OCI-LY1 (cell line): ENCODE measurements around the gene FLACC1.
A peak's percentile ranks its signal among the peaks of the same experiment; 100 is the strongest.

Experiments
- H2AFZ ChIP-seq: fragments of 200-600 bp; sonication (generic), shearing (Covaris generic); 2 replicates; pipeline ENCODE4 v1.6.0; 2014; ENCODE audit warnings: antibody characterized with exemption, mild to moderate bottlenecking, low read length
- H3F3A ChIP-seq: fragments of 200-600 bp; sonication (generic), shearing (Covaris generic); 2 replicates; pipeline ENCODE4 v1.6.0; 2014; ENCODE audit warnings: mild to moderate bottlenecking, antibody characterized with exemption, low read length, moderate library complexity; ENCODE audit not compliant: insufficient read depth
- H3K27ac ChIP-seq: fragments of 200-600 bp; sonication (generic); 2 replicates; pipeline ENCODE4 v1.5.1; 2014; ENCODE audit warnings: low read length, mixed run types, mild to moderate bottlenecking, low read depth; ENCODE audit not compliant: poor library complexity, severe bottlenecking
- H3K27me3 ChIP-seq: fragments of 200-600 bp; sonication (generic); 2 replicates; pipeline ENCODE4 v1.6.0; 2014; ENCODE audit warnings: antibody characterized with exemption, mild to moderate bottlenecking, low read length, moderate library complexity; ENCODE audit not compliant: insufficient read depth
- H3K36me3 ChIP-seq: fragments of 200-600 bp; sonication (generic); 2 replicates; pipeline ENCODE4 v1.6.1; 2014; ENCODE audit warnings: mild to moderate bottlenecking, antibody characterized with exemption, low read length, moderate library complexity, mixed read lengths; ENCODE audit not compliant: insufficient read depth
- H3K4me1 ChIP-seq: fragments of 200-600 bp; sonication (generic); 2 replicates; pipeline ENCODE4 v1.5.1; 2014; ENCODE audit warnings: mild to moderate bottlenecking, low read length, moderate library complexity; ENCODE audit not compliant: insufficient read depth, severe bottlenecking
- H3K4me2 ChIP-seq: fragments of 200-600 bp; sonication (generic), shearing (Covaris generic); 2 replicates; pipeline ENCODE4 v1.6.1; 2014; ENCODE audit warnings: low read length
- H3K4me3 ChIP-seq: fragments of 200-600 bp; sonication (generic); 2 replicates; pipeline ENCODE4 v1.5.1; 2014; ENCODE audit warnings: low read length, low read depth, mild to moderate bottlenecking, mixed read lengths; ENCODE audit not compliant: poor library complexity, severe bottlenecking
- H3K79me2 ChIP-seq: fragments of 200-600 bp; shearing (Covaris generic); 2 replicates; pipeline ENCODE4 v1.6.1; 2016; ENCODE audit warnings: mixed run types, low read length, mixed read lengths; ENCODE audit not compliant: insufficient read depth
- H3K9ac ChIP-seq: fragments of 200-600 bp; sonication (generic), shearing (Covaris generic); 2 replicates; pipeline ENCODE4 v1.6.1; 2014; ENCODE audit warnings: mild to moderate bottlenecking, low read length, mixed read lengths
- H3K9me2 ChIP-seq: fragments of 200-600 bp; sonication (generic), shearing (Covaris generic); 2 replicates; pipeline ENCODE4 v1.6.1; 2014; ENCODE audit warnings: low read depth, mild to moderate bottlenecking, low read length, mixed read lengths
- H3K9me3 ChIP-seq: fragments of 200-600 bp; shearing (Covaris generic); 2 replicates; pipeline ENCODE4 v1.6.1; 2014; ENCODE audit warnings: low read length, mixed read lengths
- H4K20me1 ChIP-seq: fragments of 200-600 bp; sonication (generic), shearing (Covaris generic); 2 replicates; pipeline ENCODE4 v1.6.0; 2016; ENCODE audit warnings: mild to moderate bottlenecking, low read length; ENCODE audit not compliant: insufficient read depth
- CTCF ChIP-seq: fragments of 200-600 bp; sonication (generic), shearing (Covaris generic); IDR thresholded peaks from 2 replicates; pipeline ENCODE4 v1.5.1; 2017; ENCODE audit warnings: mild to moderate bottlenecking, antibody characterized with exemption, low read length, moderate library complexity, mixed read lengths
- EZH2 ChIP-seq: fragments of 200-600 bp; sonication (generic), shearing (Covaris generic); IDR thresholded peaks from 2 replicates; pipeline ENCODE4 v1.8.0; 2017; ENCODE audit warnings: borderline replicate concordance, mixed run types, mild to moderate bottlenecking, antibody characterized with exemption, low read length, moderate library complexity, mixed read lengths

FLACC1 gene

GRCh38 chr2:201261906-201262305, 95.2 kb downstream of the FLACC1 start:
- peak overlapping the region; percentile 64 for H3K4me3 ChIP-seq
- H3K9ac ChIP-seq = peak overlapping the region; percentile 78
- peaks cover 70% of the 10 kb centered on the region for H3K4me1 ChIP-seq
- peak overlapping the region; percentile 98 for H3K27ac ChIP-seq
- no peaks in the 10 kb centered on the region for H4K20me1 ChIP-seq
- H3K9me3 ChIP-seq = no peaks in the 10 kb centered on the region
- H3K27me3 ChIP-seq = no peaks in the 10 kb centered on the region
- no peaks in the 10 kb centered on the region; the same call in 1 of the 2 replicates for H3F3A ChIP-seq
- H3K9me2 ChIP-seq = no peaks in the 10 kb centered on the region
- H3K79me2 ChIP-seq = peaks cover 50% of the 10 kb centered on the region
- peaks cover 7% of the 10 kb centered on the region for H3K36me3 ChIP-seq
- no peak overlapping the region for H2AFZ ChIP-seq
- H3K4me2 ChIP-seq = peak overlapping the region; percentile 90
- TF ChIP-seq CTCF (no peak), EZH2 (no peak)

GRCh38 chr2:201261471-201261870, 95.7 kb downstream of the FLACC1 start:
- Histone ChIP-seq H3K4me1 (peaks cover 70% of the 10 kb centered on the region), H4K20me1 (no peaks in the 10 kb centered on the region), H3K36me3 (peaks cover 3% of the 10 kb centered on the region), H3K27me3 (no peaks in the 10 kb centered on the region), H3K4me3 (peak overlapping the region; percentile 64), H2AFZ (no peak overlapping the region), H3F3A (no peaks in the 10 kb centered on the region; the same call in 1 of the 2 replicates), H3K9me3 (no peaks in the 10 kb centered on the region), H3K9ac (peak overlapping the region; percentile 78), H3K79me2 (peaks cover 50% of the 10 kb centered on the region), H3K9me2 (no peaks in the 10 kb centered on the region), H3K4me2 (peak overlapping the region; percentile 90), H3K27ac (peak overlapping the region; percentile 98)
- TF ChIP-seq EZH2 (no peak), CTCF (peak; percentile 7; the same call in 1 of the 2 replicates)

GRCh38 chr2:201260302-201260800, 96.8 kb downstream of the FLACC1 start, which contains the start of gene CASP8:
TSS of gene CASP8 (plus strand) at chr2:201260536. CDS start at chr2:201266487, 5,951 bp downstream.
- H3K27ac ChIP-seq = peak within 1 kb of the TSS; percentile 98
- H3K9me2 ChIP-seq = no peaks in the 10 kb centered on the region
- H3F3A ChIP-seq = no peaks in the 10 kb centered on the region; the same call in 1 of the 2 replicates
- no peaks in the 10 kb centered on the region for H3K27me3 ChIP-seq
- peaks cover 45% of the 10 kb centered on the region for H3K79me2 ChIP-seq
- no peaks in the 10 kb centered on the region for H3K36me3 ChIP-seq
- peak within 1 kb of the TSS; percentile 78 for H3K9ac ChIP-seq
- no peaks in the 10 kb centered on the region for H4K20me1 ChIP-seq
- H3K4me2 ChIP-seq = peak within 1 kb of the TSS; percentile 90
- peaks cover 77% of the 10 kb centered on the region for H3K4me1 ChIP-seq
- no peaks in the 10 kb centered on the region for H3K9me3 ChIP-seq
- H3K4me3 ChIP-seq = peak within 1 kb of the TSS; percentile 64
- TF ChIP-seq EZH2 (no peak), CTCF (no peak; the same call in 1 of the 2 replicates)
- no peak within 1 kb of the TSS for H2AFZ ChIP-seq
